ENCODE data around the gene OR51G2. TPM values are rescaled to one million over a fixed set of nuclear protein-coding genes. Genes with fewer than 3 reads are reported as not detected.

The OR51G2 gene
- total and polyA plus RNA-seq, 4 donors = not detected

GRCh38 chr11:4881860-4882500 lies 37.2 kb downstream of the OR51G2 start, which contains the start of gene OR51T1:
TSS of gene OR51T1 (plus strand) at chr11:4881900. CDS start at chr11:4881900, 0 bp downstream.
- DNase-seq (ENCODE audit: low read depth in 4 of 6, low spot score in 6 of 6) = peak in 1 of 6 donors; percentile 2
- WGBS (ENCODE audit: insufficient coverage) = 60% methylated on average over 8 of the region's 8 CpGs
- Histone ChIP-seq H3K27ac (ENCODE audit: low read depth, low read length) (no peak within 1 kb of the TSS), H3K4me1 (ENCODE audit: control insufficient read depth, insufficient read depth, low read length) (no peaks in the 10 kb centered on the region), H3K4me3 (ENCODE audit: low read depth, low read length) (no peak within 1 kb of the TSS), H3K9me3 (ENCODE audit: control insufficient read depth, insufficient read depth, low read length) (no peaks in the 10 kb centered on the region), H3K36me3 (ENCODE audit: control insufficient read depth, insufficient read depth, low read length) (no peaks in the 10 kb centered on the region), H3K27me3 (ENCODE audit: control insufficient read depth, insufficient read depth, low read length) (no peaks in the 10 kb centered on the region)

GRCh38 chr11:4881188-4881587 lies 38.0 kb downstream of the OR51G2 start:
- no peak overlapping the region for H3K27ac ChIP-seq (ENCODE audit: low read depth, low read length)
- WGBS (ENCODE audit: insufficient coverage) = 91% methylated on average over 3 of the region's 4 CpGs
- H3K27me3 ChIP-seq (ENCODE audit: control insufficient read depth, insufficient read depth, low read length) = no peaks in the 10 kb centered on the region
- H3K4me1 ChIP-seq (ENCODE audit: control insufficient read depth, insufficient read depth, low read length) = no peaks in the 10 kb centered on the region
- H3K9me3 ChIP-seq (ENCODE audit: control insufficient read depth, insufficient read depth, low read length) = no peaks in the 10 kb centered on the region
- H3K4me3 ChIP-seq (ENCODE audit: low read depth, low read length) = no peak overlapping the region
- no peaks in the 10 kb centered on the region for H3K36me3 ChIP-seq (ENCODE audit: control insufficient read depth, insufficient read depth, low read length)
- DNase-seq (ENCODE audit: low read depth in 4 of 6, low spot score in 6 of 6) = no peak

GRCh38 chr11:4865855-4866254 lies 53.3 kb downstream of the OR51G2 start:
- Histone ChIP-seq H3K36me3 (ENCODE audit: control insufficient read depth, insufficient read depth, low read length) (no peaks in the 10 kb centered on the region), H3K27me3 (ENCODE audit: control insufficient read depth, insufficient read depth, low read length) (no peaks in the 10 kb centered on the region)
- no CpG with 5 or more reads among the region's 1 CpG for WGBS (ENCODE audit: insufficient coverage)

GRCh38 chr11:4863876-4864275 lies 55.3 kb downstream of the OR51G2 start:
- Histone ChIP-seq H3K36me3 (ENCODE audit: control insufficient read depth, insufficient read depth, low read length) (no peaks in the 10 kb centered on the region), H3K27ac (ENCODE audit: low read depth, low read length) (no peak overlapping the region), H3K4me1 (ENCODE audit: control insufficient read depth, insufficient read depth, low read length) (no peaks in the 10 kb centered on the region), H3K4me3 (ENCODE audit: low read depth, low read length) (no peak overlapping the region), H3K27me3 (ENCODE audit: control insufficient read depth, insufficient read depth, low read length) (no peaks in the 10 kb centered on the region), H3K9me3 (ENCODE audit: control insufficient read depth, insufficient read depth, low read length) (no peaks in the 10 kb centered on the region)
- 76% methylated on average over 2 of the region's 4 CpGs for WGBS (ENCODE audit: insufficient coverage)
- no peak for DNase-seq (ENCODE audit: low read depth in 4 of 6, low spot score in 6 of 6)

More at GRCh38 chr11:4865855-4866254, 53.3 kb downstream of the OR51G2 start:
- Histone ChIP-seq H3K9me3 (ENCODE audit: control insufficient read depth, insufficient read depth, low read length) (no peaks in the 10 kb centered on the region), H3K27ac (ENCODE audit: low read depth, low read length) (no peak overlapping the region), H3K4me3 (ENCODE audit: low read depth, low read length) (no peak overlapping the region), H3K4me1 (ENCODE audit: control insufficient read depth, insufficient read depth, low read length) (no peaks in the 10 kb centered on the region)
- no peak for DNase-seq (ENCODE audit: low read depth in 4 of 6, low spot score in 6 of 6)

Other genes starting within 250 kb of the OR51G2 start
- gene OR51E2, start 221.5 kb downstream of the OR51G2 start, total RNA-seq = under 1 TPM; 0.39 to 0.40 TPM
- under 1 TPM; 0.26 to 0.35 TPM for gene OR51E2, start 221.5 kb downstream of the OR51G2 start, polyA plus RNA-seq (ENCODE audit: insufficient read length in 2 of 2)
- not detected for gene MMP26, start 214.6 kb downstream of the OR51G2 start, total RNA-seq
- under 1 TPM; 0.17 to 0.27 TPM for gene MMP26, start 214.6 kb downstream of the OR51G2 start, polyA plus RNA-seq (ENCODE audit: insufficient read length in 2 of 2)
- not detected for gene OR51F1, start 149.4 kb downstream of the OR51G2 start, total RNA-seq
- gene OR51F1, start 149.4 kb downstream of the OR51G2 start, polyA plus RNA-seq (ENCODE audit: insufficient read length in 2 of 2) = not detected
- gene OR52R1, start 115.0 kb downstream of the OR51G2 start, total RNA-seq = not detected
- gene OR52R1, start 115.0 kb downstream of the OR51G2 start, polyA plus RNA-seq (ENCODE audit: insufficient read length in 2 of 2) = not detected
- not detected for gene OR51F2, start 98.0 kb downstream of the OR51G2 start, total RNA-seq
- gene OR51F2, start 98.0 kb downstream of the OR51G2 start, polyA plus RNA-seq (ENCODE audit: insufficient read length in 2 of 2) = not detected
- gene OR51S1, start 70.1 kb downstream of the OR51G2 start, total RNA-seq = not detected
- not detected for gene OR51S1, start 70.1 kb downstream of the OR51G2 start, polyA plus RNA-seq (ENCODE audit: insufficient read length in 2 of 2)
- gene OR51T1, start 37.5 kb downstream of the OR51G2 start, total RNA-seq = not detected
- gene OR51T1, start 37.5 kb downstream of the OR51G2 start, polyA plus RNA-seq (ENCODE audit: insufficient read length in 2 of 2) = not detected
- gene OR51A7, start 15.6 kb downstream of the OR51G2 start, total RNA-seq = not detected
- gene OR51A7, start 15.6 kb downstream of the OR51G2 start, polyA plus RNA-seq (ENCODE audit: insufficient read length in 2 of 2) = not detected
- not detected for gene OR51G1, start 5.0 kb upstream of the OR51G2 start, total RNA-seq
- not detected for gene OR51G1, start 5.0 kb upstream of the OR51G2 start, polyA plus RNA-seq (ENCODE audit: insufficient read length in 2 of 2)
- not detected for gene OR51A4, start 28.3 kb upstream of the OR51G2 start, total RNA-seq
- not detected for gene OR51A4, start 28.3 kb upstream of the OR51G2 start, polyA plus RNA-seq (ENCODE audit: insufficient read length in 2 of 2)
- gene OR51A2, start 36.4 kb upstream of the OR51G2 start, total RNA-seq = not detected
- not detected for gene OR51A2, start 36.4 kb upstream of the OR51G2 start, polyA plus RNA-seq (ENCODE audit: insufficient read length in 2 of 2)
- gene OR51L1, start 75.5 kb upstream of the OR51G2 start, total RNA-seq = not detected
- under 1 TPM in 1 of 2 donors, not detected in 1; 0.03 TPM for gene OR51L1, start 75.5 kb upstream of the OR51G2 start, polyA plus RNA-seq (ENCODE audit: insufficient read length in 2 of 2)
- gene OR52J3, start 127.2 kb upstream of the OR51G2 start, total RNA-seq = not detected
- gene OR52J3, start 127.2 kb upstream of the OR51G2 start, polyA plus RNA-seq (ENCODE audit: insufficient read length in 2 of 2) = not detected
- not detected for gene OR52E2, start 140.3 kb upstream of the OR51G2 start, total RNA-seq
- gene OR52E2, start 140.3 kb upstream of the OR51G2 start, polyA plus RNA-seq (ENCODE audit: insufficient read length in 2 of 2) = not detected
- not detected for gene OR52E1, start 150.2 kb upstream of the OR51G2 start, total RNA-seq
- not detected for gene OR52E1, start 150.2 kb upstream of the OR51G2 start, polyA plus RNA-seq (ENCODE audit: insufficient read length in 2 of 2)
- under 1 TPM in 1 of 2 donors, not detected in 1; 0.06 TPM for gene OR52A5, start 219.0 kb upstream of the OR51G2 start, total RNA-seq
- gene OR52A5, start 219.0 kb upstream of the OR51G2 start, polyA plus RNA-seq (ENCODE audit: insufficient read length in 2 of 2) = not detected
- not detected for gene OR52A1, start 235.4 kb upstream of the OR51G2 start, total RNA-seq
- under 1 TPM; 0.05 to 0.10 TPM for gene OR52A1, start 235.4 kb upstream of the OR51G2 start, polyA plus RNA-seq (ENCODE audit: insufficient read length in 2 of 2)